ENCODE data around the gene SENP7. TPM values are rescaled to one million over a fixed set of nuclear protein-coding genes. Genes with fewer than 3 reads are reported as not detected.

The SENP7 gene
- total RNA-seq, 2 experiments from 2014 or later, result 21.2 to 23.2 TPM

DNA sequence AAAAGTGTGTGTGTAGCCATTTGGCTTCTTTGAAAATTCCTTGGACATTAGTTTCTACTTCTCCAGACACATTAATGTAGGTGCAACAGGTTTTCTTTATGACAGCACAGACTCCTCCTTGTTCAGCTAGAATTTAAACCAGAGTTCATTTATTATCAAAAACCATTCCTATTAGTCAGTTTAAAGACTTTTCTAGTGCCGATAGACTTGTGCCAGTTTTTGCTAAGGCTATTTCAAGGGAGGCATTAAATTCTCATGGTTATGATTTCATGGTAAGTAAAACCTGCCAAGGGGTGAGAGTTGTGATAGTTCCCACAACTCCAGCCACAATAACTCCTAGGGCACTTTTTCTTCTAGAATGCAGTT lies 20.6 kb upstream of the SENP7 start:
- Mint-ChIP-seq H3K9me3 (ENCODE audit: low read depth) (peaks cover 4% of the 10 kb centered on the region), H3K27me3 (no peaks in the 10 kb centered on the region), H3K4me1 (peaks cover 20% of the 10 kb centered on the region), H3K36me3 (peaks cover 7% of the 10 kb centered on the region), H3K4me3 (no peak overlapping the region), H3K27ac (no peak overlapping the region)
- no peak for DNase-seq
- CTCF ChIA-PET, result no interaction called here
- no peak for ATAC-seq

DNA sequence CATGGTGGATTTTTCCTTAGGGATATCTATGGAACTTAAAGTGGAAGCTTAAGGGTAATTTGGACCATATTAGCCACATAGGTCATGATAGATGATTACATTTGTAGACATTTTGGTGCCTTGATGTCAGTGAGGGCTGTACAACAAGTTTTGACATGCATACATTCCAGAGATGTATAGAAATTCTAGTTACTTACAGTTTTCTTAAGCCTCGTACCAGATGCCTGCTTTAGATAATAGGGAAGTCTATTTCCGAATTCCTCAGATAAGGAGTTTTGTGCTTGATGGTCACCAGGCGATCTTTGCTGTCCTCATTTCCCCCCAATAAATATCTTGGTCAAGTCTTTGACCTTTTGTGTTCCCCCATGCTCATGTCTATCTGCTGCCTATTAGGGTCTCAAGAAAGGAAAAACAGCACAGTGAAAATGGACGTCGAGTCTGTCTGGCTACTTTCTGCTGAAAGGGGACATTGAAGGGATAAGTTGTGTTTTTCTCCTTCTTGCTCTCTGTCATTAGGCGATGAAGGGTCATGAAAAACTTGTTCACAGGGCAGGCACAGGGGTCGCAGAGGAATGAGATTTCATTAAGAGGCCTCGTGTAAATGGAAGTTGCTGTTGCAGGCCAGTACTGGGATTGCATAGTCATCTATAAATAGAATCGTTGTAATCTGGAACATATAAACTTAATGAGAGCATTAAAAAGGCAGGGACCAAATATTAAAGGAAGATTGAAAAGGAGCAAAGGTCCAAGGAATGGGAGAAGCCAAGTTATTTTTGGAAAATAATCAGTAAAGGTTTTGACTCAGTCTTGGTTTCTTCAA lies 20.0 kb upstream of the SENP7 start:
- Mint-ChIP-seq H3K4me1 (peaks cover 20% of the 10 kb centered on the region), H3K4me3 (no peak overlapping the region), H3K27me3 (no peaks in the 10 kb centered on the region), H3K9me3 (ENCODE audit: low read depth) (peaks cover 4% of the 10 kb centered on the region), H3K36me3 (peaks cover 7% of the 10 kb centered on the region), H3K27ac (no peak overlapping the region)
- no peak for ATAC-seq
- DNase-seq, result no peak
- CTCF ChIA-PET, result no interaction called here

DNA sequence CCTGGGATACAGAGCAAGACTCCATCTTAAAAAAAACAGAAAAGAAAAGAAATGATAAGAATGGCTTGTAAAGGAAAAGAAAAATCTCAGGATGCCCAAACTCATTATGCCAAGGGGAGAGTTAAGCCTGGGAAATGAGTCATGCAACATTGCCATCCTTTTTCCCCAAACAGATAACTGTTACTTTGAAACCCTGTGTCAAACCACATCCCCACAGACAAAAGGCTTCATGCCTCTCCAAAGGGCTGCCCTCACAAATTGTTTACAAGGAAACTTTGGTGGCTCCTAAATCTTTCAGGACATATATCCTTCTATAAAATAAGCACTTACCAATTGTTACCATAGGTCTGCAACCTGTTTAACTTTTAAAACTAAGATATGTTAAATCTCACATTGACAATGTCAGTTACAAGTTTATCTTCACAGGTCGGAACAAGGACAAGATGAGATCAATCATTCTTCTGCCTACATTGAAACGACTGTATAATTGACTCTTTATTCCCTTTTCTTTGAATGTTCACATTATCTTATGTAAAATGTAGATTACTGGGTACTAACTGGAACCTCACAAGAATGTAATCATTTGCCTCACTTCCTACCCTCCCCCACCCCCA lies 18.6 kb upstream of the SENP7 start:
- Mint-ChIP-seq H3K27me3 (no peaks in the 10 kb centered on the region), H3K9me3 (ENCODE audit: low read depth) (peaks cover 4% of the 10 kb centered on the region), H3K4me1 (peaks cover 20% of the 10 kb centered on the region), H3K4me3 (no peak overlapping the region), H3K27ac (no peak overlapping the region), H3K36me3 (peaks cover 11% of the 10 kb centered on the region)
- DNase-seq, result no peak
- CTCF ChIA-PET, result no interaction called here
- no peak for ATAC-seq

DNA sequence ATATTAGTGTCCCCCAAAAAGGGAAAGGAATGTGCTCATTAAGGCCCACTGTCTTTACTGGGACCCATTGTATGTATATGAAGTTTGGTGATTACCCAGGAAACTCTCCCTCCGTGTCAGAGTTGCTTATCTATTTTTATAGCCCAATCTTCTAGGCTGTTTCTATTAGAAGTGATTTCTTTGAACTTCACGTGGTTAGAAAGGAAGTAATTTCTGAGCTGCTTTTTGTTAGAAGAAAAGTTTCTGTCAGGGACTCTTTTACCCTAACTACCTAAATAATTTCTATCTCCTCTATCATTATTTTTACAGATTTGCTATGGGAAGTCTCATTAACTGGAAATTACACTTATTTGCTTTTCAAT lies 17.7 kb upstream of the SENP7 start:
- Mint-ChIP-seq H3K4me1 (peaks cover 20% of the 10 kb centered on the region), H3K9me3 (ENCODE audit: low read depth) (peaks cover 4% of the 10 kb centered on the region), H3K27ac (no peak overlapping the region), H3K36me3 (peaks cover 12% of the 10 kb centered on the region), H3K4me3 (no peak overlapping the region), H3K27me3 (no peaks in the 10 kb centered on the region)
- CTCF ChIA-PET, result interaction anchor here (1.8 kb wide), 1 partner anchor 11 kb away, joined by 5 read pairs; no protein-coding TSS in a partner anchor
- DNase-seq (no peak), ATAC-seq (no peak)

DNA sequence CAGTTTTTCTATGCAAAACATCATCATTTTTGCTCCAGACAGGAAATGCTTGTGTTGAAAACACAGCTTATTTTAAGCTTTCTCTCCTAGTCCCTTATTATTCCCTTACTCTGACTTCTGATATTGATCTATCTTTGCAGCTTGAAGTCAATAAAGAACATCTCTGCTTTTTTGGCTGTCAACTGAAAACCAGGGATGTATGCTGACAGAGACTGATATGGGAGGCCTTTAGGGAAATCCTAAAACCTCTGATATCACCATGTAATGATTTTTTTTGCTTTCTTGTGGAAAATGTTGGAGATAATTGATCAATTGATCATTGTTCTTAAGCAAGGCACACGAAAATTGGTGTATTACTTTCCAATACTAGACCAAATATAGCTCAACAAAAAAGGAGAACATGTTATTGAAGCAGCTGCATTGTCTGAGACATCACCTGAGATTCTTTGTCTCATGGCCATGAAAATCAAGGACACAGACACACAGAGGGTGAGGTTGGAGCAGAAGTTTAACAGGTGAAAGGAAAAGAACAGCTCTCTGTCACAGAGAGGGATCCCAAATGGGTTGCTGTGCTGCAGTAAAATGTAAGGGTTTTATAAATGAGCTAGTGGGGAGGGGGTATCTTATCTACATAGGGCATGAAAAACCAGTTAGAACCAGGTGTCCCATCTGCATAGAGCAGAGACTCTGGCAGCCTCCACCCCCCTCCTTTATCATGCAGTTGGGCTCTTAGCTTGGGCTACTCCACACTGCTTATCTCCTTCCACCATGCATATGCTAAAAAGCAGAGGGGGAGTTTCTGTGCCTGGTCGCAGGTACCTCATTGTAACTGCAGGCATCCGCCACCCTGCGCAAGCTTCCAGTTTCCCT lies 17.0 kb upstream of the SENP7 start:
- ATAC-seq (no peak), DNase-seq (no peak)
- CTCF ChIA-PET, result interaction anchor here (1.8 kb wide), 1 partner anchor 10 kb away, joined by 5 read pairs; no protein-coding TSS in a partner anchor
- H3K36me3 Mint-ChIP-seq, result peaks cover 12% of the 10 kb centered on the region
- peaks cover 20% of the 10 kb centered on the region for H3K4me1 Mint-ChIP-seq
- H3K9me3 Mint-ChIP-seq (ENCODE audit: low read depth), result peaks cover 4% of the 10 kb centered on the region
- H3K27me3 Mint-ChIP-seq, result no peaks in the 10 kb centered on the region
- H3K27ac Mint-ChIP-seq, result no peak overlapping the region
- H3K4me3 Mint-ChIP-seq, result no peak overlapping the region

DNA sequence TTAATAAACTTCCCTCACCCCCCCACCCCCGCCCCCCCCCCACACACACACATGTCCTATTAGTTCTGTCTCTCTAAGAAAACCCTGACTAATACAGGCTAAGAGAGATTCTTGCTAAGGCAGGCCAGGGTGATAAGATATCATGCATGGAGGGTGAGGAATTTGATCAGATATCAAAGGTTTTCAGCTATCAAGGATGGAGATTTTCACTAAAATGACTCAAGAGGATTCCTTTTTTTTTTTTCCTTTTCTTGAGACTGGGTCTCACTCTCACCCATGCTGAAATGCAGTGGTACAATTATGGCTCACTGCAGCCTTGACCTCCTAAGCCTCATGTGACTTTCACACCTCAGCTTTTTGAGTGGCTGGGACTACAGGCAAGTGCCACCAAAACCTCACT lies 14.9 kb upstream of the SENP7 start:
- Mint-ChIP-seq H3K27ac (no peak overlapping the region), H3K4me3 (no peak overlapping the region), H3K27me3 (no peaks in the 10 kb centered on the region), H3K36me3 (peaks cover 14% of the 10 kb centered on the region), H3K9me3 (ENCODE audit: low read depth) (peaks cover 4% of the 10 kb centered on the region), H3K4me1 (peaks cover 20% of the 10 kb centered on the region)
- CTCF ChIA-PET, result interaction anchor here (1.3 kb wide), 1 partner anchor 46 kb away, joined by 3 read pairs; the partner anchor contains the start of gene PCNP
- DNase-seq (no peak), ATAC-seq (no peak)

DNA sequence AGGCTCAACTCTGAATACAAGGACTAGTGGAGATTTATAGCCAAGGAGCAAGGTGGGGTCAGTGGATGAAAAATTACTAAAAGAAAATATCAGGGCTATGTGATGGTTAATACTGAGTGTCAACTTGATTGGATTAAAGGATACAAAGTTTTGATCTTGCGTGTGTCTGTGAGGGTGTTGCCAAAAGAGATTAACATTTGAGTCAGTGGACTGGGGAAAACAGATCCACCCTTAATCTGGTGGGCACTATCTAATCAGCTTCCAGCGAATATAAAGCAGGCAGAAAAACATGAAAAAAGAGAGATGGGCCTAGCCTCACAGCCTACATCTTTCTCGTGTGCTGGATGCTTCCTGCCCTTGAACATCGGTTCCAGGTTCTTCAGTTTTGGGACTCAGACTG lies 14.4 kb upstream of the SENP7 start:
- Mint-ChIP-seq H3K4me3 (no peak overlapping the region), H3K4me1 (peaks cover 20% of the 10 kb centered on the region), H3K27me3 (no peaks in the 10 kb centered on the region), H3K9me3 (ENCODE audit: low read depth) (peaks cover 4% of the 10 kb centered on the region), H3K27ac (no peak overlapping the region), H3K36me3 (peaks cover 14% of the 10 kb centered on the region)
- DNase-seq (no peak), ATAC-seq (no peak)
- CTCF ChIA-PET, result interaction anchor here (1.3 kb wide), 1 partner anchor 46 kb away, joined by 3 read pairs; the partner anchor contains the start of gene PCNP

DNA sequence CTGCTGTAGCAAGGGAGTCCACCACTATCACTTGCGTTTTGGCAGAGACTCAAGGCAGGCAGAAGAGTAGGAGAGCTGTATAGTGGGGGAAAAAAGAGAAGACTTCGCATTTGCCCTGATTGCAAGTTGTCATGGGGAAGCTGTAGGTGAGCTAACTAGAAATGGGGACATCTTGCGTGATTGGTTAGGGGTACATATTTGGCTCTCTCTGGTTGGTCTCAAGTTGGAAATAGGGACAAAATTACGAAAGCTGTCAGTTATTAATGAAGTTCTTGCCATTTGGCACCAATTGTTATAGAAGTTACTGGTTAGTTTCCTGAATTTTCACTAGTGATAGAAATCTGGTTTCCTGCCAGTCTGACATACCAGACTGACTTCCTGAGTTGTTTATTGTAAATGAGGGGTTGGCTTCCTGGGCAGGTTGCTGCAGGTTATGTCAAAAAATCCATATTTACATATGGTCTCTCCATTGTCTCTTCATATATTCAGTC lies 8.2 kb upstream of the SENP7 start:
- Mint-ChIP-seq H3K27me3 (no peaks in the 10 kb centered on the region), H3K36me3 (peaks cover 7% of the 10 kb centered on the region), H3K9me3 (ENCODE audit: low read depth) (no peaks in the 10 kb centered on the region), H3K27ac (peak overlapping the region; percentile 39), H3K4me3 (peak overlapping the region; percentile 38), H3K4me1 (peaks cover 41% of the 10 kb centered on the region)
- DNase-seq, result no peak
- ATAC-seq, result no peak
- CTCF ChIA-PET, result interaction anchor here (0.7 to 1.7 kb wide), 3 partner anchors 14 to 564 kb away, joined by 3 to 4 read pairs (median 4); partner anchors contain the start of gene PCNP

DNA sequence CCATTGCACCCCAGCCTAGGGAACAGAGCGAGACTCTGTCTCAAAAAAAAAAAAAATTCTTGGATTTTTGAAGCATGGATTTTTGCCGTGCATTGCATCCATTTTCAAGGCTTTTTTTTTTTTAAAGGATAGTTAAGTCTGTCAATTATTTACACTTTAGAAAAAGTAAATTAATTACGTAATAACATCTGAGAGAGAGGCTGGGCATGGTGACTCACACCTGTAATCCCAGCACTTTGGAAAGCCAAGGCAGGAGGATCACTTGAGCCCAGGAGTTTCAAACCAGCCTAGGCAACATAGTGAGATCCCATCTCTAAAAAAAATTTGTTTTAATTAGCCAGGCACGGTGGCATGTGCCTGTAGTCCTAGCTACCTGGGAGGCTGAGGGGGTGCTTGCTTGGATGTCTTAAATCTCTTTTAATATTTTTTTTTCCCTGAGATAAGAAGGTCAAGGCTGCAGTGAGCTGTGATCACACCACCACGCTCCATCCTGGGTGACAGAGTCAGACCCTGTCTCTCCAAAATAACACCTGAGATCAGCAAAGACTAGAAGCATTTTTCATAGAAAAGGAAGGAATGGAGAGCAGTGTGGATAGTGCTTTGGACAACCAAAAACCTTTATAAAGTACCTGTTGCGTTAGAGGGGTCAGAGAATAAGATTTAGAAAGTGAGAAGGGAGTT lies 6.8 kb upstream of the SENP7 start:
- Mint-ChIP-seq H3K9me3 (ENCODE audit: low read depth) (no peaks in the 10 kb centered on the region), H3K36me3 (peaks cover 7% of the 10 kb centered on the region), H3K4me1 (peaks cover 41% of the 10 kb centered on the region)

DNA sequence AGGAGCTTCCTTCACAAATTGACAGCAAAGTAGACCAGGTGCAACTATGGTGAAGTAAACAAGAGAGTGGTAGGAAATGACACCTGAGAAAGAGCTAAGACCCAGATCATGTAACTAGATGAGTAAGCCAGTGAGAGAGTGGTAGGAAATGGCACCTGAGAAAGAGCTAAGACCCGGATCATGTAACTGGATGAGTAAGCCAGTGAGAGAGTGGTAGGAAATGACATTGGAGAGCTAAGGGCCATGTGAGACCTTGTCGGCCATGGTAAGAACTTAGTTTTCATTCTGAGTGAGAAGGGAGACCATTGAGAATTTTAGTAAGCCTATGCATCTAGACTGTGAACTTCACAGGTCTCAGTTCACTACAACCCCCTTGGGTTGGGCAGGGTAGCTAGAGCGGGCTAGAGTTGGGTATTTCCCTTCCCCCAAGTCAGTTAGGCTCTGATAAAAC lies 5.4 kb upstream of the SENP7 start:
- H3K36me3 Mint-ChIP-seq, result peaks cover 5% of the 10 kb centered on the region
- peaks cover 45% of the 10 kb centered on the region for H3K4me1 Mint-ChIP-seq
- peak; percentile 98 for ATAC-seq
- peak overlapping the region; percentile 87 for H3K27ac Mint-ChIP-seq
- H3K9me3 Mint-ChIP-seq (ENCODE audit: low read depth), result no peaks in the 10 kb centered on the region
- CTCF ChIA-PET, result interaction anchor here (1.2 to 2.1 kb wide), 5 partner anchors 17 to 43 kb away, joined by 3 to 16 read pairs (median 3); partner anchors contain the start of gene TRMT10C
- H3K4me3 Mint-ChIP-seq, result peak overlapping the region; percentile 40
- DNase-seq, result peak; percentile 76
- H3K27me3 Mint-ChIP-seq, result no peaks in the 10 kb centered on the region

More for the DNA sequence above, 6.8 kb upstream of the SENP7 start:
- no peak overlapping the region for H3K4me3 Mint-ChIP-seq
- no peaks in the 10 kb centered on the region for H3K27me3 Mint-ChIP-seq
- no peak for DNase-seq
- ATAC-seq, result no peak
- peak overlapping the region; percentile 1 for H3K27ac Mint-ChIP-seq
- CTCF ChIA-PET, result interaction anchor here (0.9 to 2.1 kb wide), 3 partner anchors 10 to 54 kb away, joined by 4 to 16 read pairs (median 5); partner anchors contain the start of gene PCNP

DNA sequence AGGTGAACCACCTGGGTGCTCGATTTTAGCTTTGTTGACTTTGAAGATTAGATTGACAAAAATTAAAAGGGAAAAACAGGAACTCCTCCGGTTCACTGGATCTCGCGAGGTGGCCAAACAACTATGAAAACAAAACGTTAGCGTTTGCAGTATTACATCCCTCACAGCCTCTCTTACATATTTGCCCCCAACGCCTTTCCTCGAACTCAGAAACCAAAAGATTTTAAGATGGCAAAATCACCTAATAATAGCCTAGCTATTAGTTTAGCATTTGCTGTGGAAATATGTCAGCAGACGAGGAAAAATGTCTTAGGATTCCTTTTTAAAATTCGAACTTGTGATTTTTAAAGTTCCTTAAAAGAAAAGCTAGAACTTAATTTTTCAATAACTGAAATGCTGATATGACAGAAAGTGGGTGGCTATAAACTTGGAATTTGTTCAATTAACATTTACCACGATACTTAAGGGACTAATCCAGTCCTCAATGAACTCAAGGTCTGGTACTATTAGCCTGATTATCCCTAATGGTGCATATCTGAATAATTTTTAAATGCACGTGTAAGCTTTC lies 491 bp upstream of the SENP7 start:
- H3K27me3 Mint-ChIP-seq, result no peaks in the 10 kb centered on the region
- H3K36me3 Mint-ChIP-seq, result peaks cover 12% of the 10 kb centered on the region
- peak overlapping the region; percentile 98 for H3K27ac Mint-ChIP-seq
- H3K4me3 Mint-ChIP-seq, result peak overlapping the region; percentile 98
- H3K9me3 Mint-ChIP-seq (ENCODE audit: low read depth), result no peaks in the 10 kb centered on the region
- peaks cover 23% of the 10 kb centered on the region for H3K4me1 Mint-ChIP-seq
- DNase-seq (no peak), ATAC-seq (peak; percentile 43)
- CTCF ChIA-PET, result interaction anchor here (1.6 to 2.3 kb wide), 2 partner anchors 13 to 60 kb away, joined by 3 to 8 read pairs; partner anchors contain the start of gene PCNP

DNA sequence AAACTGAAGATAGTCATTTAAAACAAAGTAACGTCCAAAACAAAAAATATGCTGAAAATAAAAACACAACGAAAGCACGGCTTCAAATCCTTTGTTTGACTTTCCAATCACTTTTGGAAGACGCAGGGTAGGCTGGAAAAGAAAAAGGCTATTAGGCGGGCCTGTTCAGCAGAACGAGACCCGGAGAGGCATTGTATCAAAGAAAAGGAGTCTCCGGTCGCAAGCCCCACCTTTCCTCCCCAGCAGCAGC lies 691 bp downstream of the SENP7 start:
- DNase-seq (no peak), ATAC-seq (no peak)
- CTCF ChIA-PET, result interaction anchor here (0.8 to 2.3 kb wide), 2 partner anchors 61 to 116 kb away, joined by 3 to 8 read pairs; partner anchors contain the start of gene PCNP
- H3K4me1 Mint-ChIP-seq, result peaks cover 16% of the 10 kb centered on the region
- peak overlapping the region; percentile 98 for H3K27ac Mint-ChIP-seq
- peaks cover 14% of the 10 kb centered on the region for H3K36me3 Mint-ChIP-seq
- no peaks in the 10 kb centered on the region for H3K27me3 Mint-ChIP-seq
- H3K9me3 Mint-ChIP-seq (ENCODE audit: low read depth), result no peaks in the 10 kb centered on the region
- peak overlapping the region; percentile 98 for H3K4me3 Mint-ChIP-seq
